ENCODE measurements around the gene IGHMBP2. TPM values are rescaled to one million over a fixed set of nuclear protein-coding genes. Genes with fewer than 3 reads are reported as not detected.

The IGHMBP2 gene
- total RNA-seq, 1 donor from 2014 or later: 28.3 TPM

DNA sequence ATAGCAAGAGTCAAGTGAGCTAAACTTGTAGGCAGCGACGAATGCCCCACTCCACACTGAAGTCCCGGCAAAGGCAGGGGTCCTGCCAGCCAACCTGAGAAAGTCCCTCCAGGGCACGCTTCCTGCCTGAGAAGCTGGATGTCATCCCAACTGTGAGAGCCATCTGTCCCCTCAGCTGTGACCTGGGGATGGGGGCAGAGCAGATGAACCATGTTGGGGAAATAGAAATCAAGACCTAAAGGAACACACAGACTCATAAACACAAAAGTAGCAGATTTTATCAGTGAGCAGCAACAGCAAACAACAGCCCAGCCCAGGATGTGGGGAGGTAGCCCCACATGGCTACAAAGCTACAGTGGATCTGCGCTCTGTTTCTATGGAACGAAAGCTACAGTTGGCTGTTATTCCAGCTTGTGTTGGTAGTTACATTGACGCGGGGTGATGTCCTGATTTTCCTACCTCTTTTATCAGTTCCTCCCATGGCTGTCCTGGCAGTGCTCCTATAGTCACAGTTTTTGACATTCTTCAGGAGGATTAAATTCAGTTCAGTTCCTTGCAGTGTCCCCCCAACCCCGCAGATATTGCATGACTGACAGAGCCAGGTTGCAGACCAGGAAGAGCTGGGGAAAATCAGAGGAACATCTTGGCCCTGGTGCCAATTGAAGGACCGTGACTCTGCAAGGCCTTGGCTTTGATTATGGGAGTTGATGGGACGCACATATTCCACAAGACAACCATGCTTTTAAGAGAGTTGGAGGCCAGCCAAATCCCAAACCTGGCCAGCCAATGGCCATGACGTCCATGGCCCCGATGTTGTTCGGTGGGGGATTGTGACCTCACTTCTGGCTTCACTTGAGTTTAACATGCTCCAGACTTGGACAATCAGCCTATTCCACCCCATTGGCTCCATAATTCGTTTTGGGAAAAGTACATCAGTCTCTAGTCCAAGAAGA is 62.5 kb downstream of the IGHMBP2 start:
- Mint-ChIP-seq H3K36me3 (no peaks in the 10 kb centered on the region), H3K27me3 (ENCODE audit: low read depth) (peaks cover 3% of the 10 kb centered on the region), H3K4me3 (no peak overlapping the region), H3K9me3 (no peaks in the 10 kb centered on the region), H3K4me1 (no peaks in the 10 kb centered on the region), H3K27ac (no peak overlapping the region)
- DNase-seq (ENCODE audit: low spot score in 2 of 2, unreplicated experiment in 2 of 2): no peak
- no peak for TF ChIP-seq CTCF (IDR thresholded peaks at IDR 0.05; ENCODE audit: unreplicated experiment)

- H3K27me3 Mint-ChIP-seq (ENCODE audit: low read depth): peaks cover 3% of the 10 kb centered on the region
- no peaks in the 10 kb centered on the region for H3K9me3 Mint-ChIP-seq
- H3K36me3 Mint-ChIP-seq: no peaks in the 10 kb centered on the region
- H3K4me1 Mint-ChIP-seq: no peaks in the 10 kb centered on the region
- no peak for DNase-seq (ENCODE audit: low spot score in 2 of 2, unreplicated experiment in 2 of 2)
- H3K4me3 Mint-ChIP-seq: no peak overlapping the region
- no peak for TF ChIP-seq CTCF (IDR thresholded peaks at IDR 0.05; ENCODE audit: unreplicated experiment)
- no peak overlapping the region for H3K27ac Mint-ChIP-seq
Measured at GRCh38 chr11:68966894-68967780, 63.4 kb downstream of the IGHMBP2 start.

- no peak for TF ChIP-seq CTCF (IDR thresholded peaks at IDR 0.05; ENCODE audit: unreplicated experiment)
- H3K4me1 Mint-ChIP-seq: peaks cover 12% of the 10 kb centered on the region
- H3K4me3 Mint-ChIP-seq: no peak overlapping the region
- peaks cover 3% of the 10 kb centered on the region for H3K27me3 Mint-ChIP-seq (ENCODE audit: low read depth)
- no peaks in the 10 kb centered on the region for H3K9me3 Mint-ChIP-seq
- no peak for DNase-seq (ENCODE audit: low spot score in 2 of 2, unreplicated experiment in 2 of 2)
- H3K27ac Mint-ChIP-seq: no peak overlapping the region
- no peaks in the 10 kb centered on the region for H3K36me3 Mint-ChIP-seq
Measured at GRCh38 chr11:68968306-68969250, 64.9 kb downstream of the IGHMBP2 start.

GRCh38 chr11:68969386-68969785 is 65.7 kb downstream of the IGHMBP2 start:
- Mint-ChIP-seq H3K27ac (no peak overlapping the region), H3K9me3 (no peaks in the 10 kb centered on the region), H3K4me1 (peaks cover 16% of the 10 kb centered on the region), H3K27me3 (ENCODE audit: low read depth) (no peaks in the 10 kb centered on the region), H3K36me3 (no peaks in the 10 kb centered on the region), H3K4me3 (no peak overlapping the region)
- no peak for TF ChIP-seq CTCF (IDR thresholded peaks at IDR 0.05; ENCODE audit: unreplicated experiment)
- no peak for DNase-seq (ENCODE audit: low spot score in 2 of 2, unreplicated experiment in 2 of 2)
